Gastrocnemius medialis (tissue), 4 donors: ENCODE data around the gene CUEDC2. TPM values are rescaled to one million over a fixed set of nuclear protein-coding genes. Genes with fewer than 3 reads are reported as not detected.

Source experiments
- ATAC-seq, 2 donors: fragments of 150-250 bp; one replicate each; pipeline ENCODE4 v1.9.1; 2016
- DNase-seq, 2 donors: peaks; one replicate each; pipeline ENCODE4 v3.0.0-alpha.2; 2019
- H3K27ac ChIP-seq, 4 donors: fragments of 200-600 bp; sonication (generic); 1 replicate in 1 of 4; 2 replicates in 3 of 4; pipeline ENCODE4 v1.5.1; 2016 to 2018; ENCODE audit warnings: mild to moderate bottlenecking in 2 of 4, moderate library complexity in 1 of 4
- H3K27me3 ChIP-seq, 3 donors: fragments of 200-600 bp; sonication (generic) in 2 of 3; 1 replicate in 1 of 3; 2 replicates in 2 of 3; pipeline versions ENCODE4 v1.5.1 to v1.6.0; 2016 to 2019; ENCODE audit warnings: mild to moderate bottlenecking in 1 of 3, moderate library complexity in 1 of 3
- H3K36me3 ChIP-seq, 2 donors: fragments of 200-600 bp; sonication (generic) in 1 of 2; one replicate each; pipeline ENCODE4 v1.5.1; 2017 to 2018
- H3K4me1 ChIP-seq, 2 donors: fragments of 200-600 bp; sonication (generic) in 1 of 2; one replicate each; pipeline ENCODE4 v1.5.1; 2016 to 2017; ENCODE audit warnings: mild to moderate bottlenecking in 2 of 2
- H3K4me3 ChIP-seq, 4 donors: fragments of 200-600 bp; sonication (generic) in 3 of 4; 1 replicate in 1 of 4; 2 replicates in 3 of 4; pipeline ENCODE4 v1.5.1; 2016 to 2019; ENCODE audit warnings: mild to moderate bottlenecking in 2 of 4
- H3K9me3 ChIP-seq, 3 donors: fragments of 200-600 bp; sonication (generic) in 2 of 3; 1 replicate in 1 of 3; 2 replicates in 2 of 3; pipeline ENCODE4 v1.5.1; 2016 to 2019
- POLR2A ChIP-seq, 2 donors: fragments of 450-650 bp; IDR thresholded peaks; one replicate each; pipeline ENCODE4 v1.6.1; 2017; ENCODE audit warnings: antibody characterized with exemption in 2 of 2, mild to moderate bottlenecking in 2 of 2, moderate library complexity in 2 of 2
- in situ Hi-C, 4 donors: fragments of 200-750 bp; cut with MboI; loops; one replicate each; pipeline versions ENCODE4 v1.15.0 to v1.8.0; 2017; ENCODE audit warnings: low sequenced_read_pairs in 4 of 4
- intact Hi-C: fragments of 100-400 bp; cut with DNase I; formaldehyde crosslinking; loops from one replicate; pipeline ENCODE4 v1.15.1; 2023; ENCODE audit warnings: low total_unique reads
- total RNA-seq, 4 donors: library from RNA; depleted of rRNA; stranded (reverse); fragments of >200 nt; gene quantifications; one replicate each; pipeline versions ENCODE4 v1.1.0 to v1.2.3, GENCODE V29; 2016
- TF ChIP-seq, protein P1 (sequence below), 5 experiments: fragments of 450-650 bp in 3 of 5; fragments of 200-600 bp in 2 of 5; sonication (generic) in 2 of 5; IDR thresholded peaks in 4 of 5; conservative IDR thresholded peaks in 1 of 5; 1 replicate in 4 of 5; 2 replicates in 1 of 5; pipeline ENCODE4 v1.5.1; 2016 to 2019; ENCODE audit warnings: antibody characterized with exemption in 5 of 5, mild to moderate bottlenecking in 3 of 5, moderate library complexity in 3 of 5

CUEDC2 gene
- total RNA-seq, 4 donors from 2014 or later: 51.6 to 83.1 (median 70.2) TPM

GRCh38 chr10:102414749-102415148, 17.6 kb downstream of the CUEDC2 start:
- DNase-seq (no peak), ATAC-seq (no peak)
- in situ Hi-C loops (no loop called here), intact Hi-C loops (no loop called here)
- Histone ChIP-seq H3K4me1 (peaks cover 9% of the 10 kb centered on the region in 2 donors), H3K36me3 (no peaks in the 10 kb centered on the region), H3K9me3 (no peaks in the 10 kb centered on the region), H3K27ac (no peak overlapping the region), H3K4me3 (no peak overlapping the region), H3K27me3 (peaks cover 64 to 90% (median 73%) of the 10 kb centered on the region in 3 donors)
- TF ChIP-seq, protein P1, sequence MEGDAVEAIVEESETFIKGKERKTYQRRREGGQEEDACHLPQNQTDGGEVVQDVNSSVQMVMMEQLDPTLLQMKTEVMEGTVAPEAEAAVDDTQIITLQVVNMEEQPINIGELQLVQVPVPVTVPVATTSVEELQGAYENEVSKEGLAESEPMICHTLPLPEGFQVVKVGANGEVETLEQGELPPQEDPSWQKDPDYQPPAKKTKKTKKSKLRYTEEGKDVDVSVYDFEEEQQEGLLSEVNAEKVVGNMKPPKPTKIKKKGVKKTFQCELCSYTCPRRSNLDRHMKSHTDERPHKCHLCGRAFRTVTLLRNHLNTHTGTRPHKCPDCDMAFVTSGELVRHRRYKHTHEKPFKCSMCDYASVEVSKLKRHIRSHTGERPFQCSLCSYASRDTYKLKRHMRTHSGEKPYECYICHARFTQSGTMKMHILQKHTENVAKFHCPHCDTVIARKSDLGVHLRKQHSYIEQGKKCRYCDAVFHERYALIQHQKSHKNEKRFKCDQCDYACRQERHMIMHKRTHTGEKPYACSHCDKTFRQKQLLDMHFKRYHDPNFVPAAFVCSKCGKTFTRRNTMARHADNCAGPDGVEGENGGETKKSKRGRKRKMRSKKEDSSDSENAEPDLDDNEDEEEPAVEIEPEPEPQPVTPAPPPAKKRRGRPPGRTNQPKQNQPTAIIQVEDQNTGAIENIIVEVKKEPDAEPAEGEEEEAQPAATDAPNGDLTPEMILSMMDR (IDR thresholded peaks at IDR 0.05 in 4 of 5, conservative IDR thresholded peaks at IDR 0.05 in 1 of 5): no peak
- TF ChIP-seq POLR2A (IDR thresholded peaks at IDR 0.05): no peak

DNA sequence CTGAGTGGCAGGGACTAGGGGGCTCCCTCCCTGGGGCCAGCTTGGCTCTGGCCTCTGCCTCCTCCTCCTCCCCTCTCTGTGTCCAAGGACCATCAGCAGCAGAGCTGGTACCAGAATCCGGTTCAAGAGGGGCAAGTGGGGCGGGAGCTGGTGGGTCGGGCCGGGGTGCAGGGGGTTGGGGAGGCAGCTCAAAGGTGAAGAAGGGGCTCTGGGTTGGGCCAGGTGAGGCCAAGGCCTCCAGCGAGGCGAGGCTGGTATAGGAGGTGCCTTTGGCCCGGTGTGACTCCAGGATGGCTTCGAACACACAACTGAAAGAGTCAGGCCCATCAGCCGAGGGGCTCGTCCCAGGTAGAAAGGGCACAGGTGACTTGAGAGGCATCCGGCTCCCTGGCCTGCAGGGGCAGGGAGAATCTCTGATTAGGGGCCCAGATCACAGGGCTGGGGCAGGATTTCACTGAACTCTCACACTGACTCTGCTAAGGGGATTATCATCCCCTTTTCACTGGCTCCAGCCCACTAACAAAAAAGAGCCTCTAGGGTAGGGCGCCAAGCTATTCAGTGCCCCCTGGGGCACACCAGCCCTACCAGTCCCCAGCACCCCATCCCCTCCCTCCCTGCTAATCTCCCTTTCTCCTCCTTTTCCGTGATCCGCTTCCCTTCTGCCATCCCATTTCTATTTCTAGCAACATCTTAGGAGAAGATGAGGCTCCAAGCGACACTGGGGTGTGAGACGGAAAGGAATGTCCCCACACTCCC, 18.4 kb downstream of the CUEDC2 start:
- Histone ChIP-seq H3K36me3 (no peaks in the 10 kb centered on the region), H3K4me1 (peaks cover under 1 to 1% of the 10 kb centered on the region in 2 donors), H3K4me3 (no peak overlapping the region), H3K27ac (no peak overlapping the region), H3K27me3 (peaks cover 68 to 95% (median 80%) of the 10 kb centered on the region in 3 donors), H3K9me3 (no peaks in the 10 kb centered on the region)
- ATAC-seq: no peak
- DNase-seq: no peak
- no peak for TF ChIP-seq POLR2A (IDR thresholded peaks at IDR 0.05)
- TF ChIP-seq, protein P1 (IDR thresholded peaks at IDR 0.05 in 4 of 5, conservative IDR thresholded peaks at IDR 0.05 in 1 of 5): no peak
- intact Hi-C loops: no loop called here
- in situ Hi-C loops: no loop called here

- no peaks in the 10 kb centered on the region for H3K9me3 ChIP-seq
- no peaks in the 10 kb centered on the region for H3K36me3 ChIP-seq
- H3K4me3 ChIP-seq: no peak overlapping the region
- H3K27me3 ChIP-seq: peaks cover 68 to 93% (median 85%) of the 10 kb centered on the region in 3 donors
- in situ Hi-C loops (no loop called here), intact Hi-C loops (no loop called here)
- no peak for ATAC-seq
- H3K4me1 ChIP-seq: no peaks in the 10 kb centered on the region
- no peak for DNase-seq
- TF ChIP-seq, protein P1 (IDR thresholded peaks at IDR 0.05 in 4 of 5, conservative IDR thresholded peaks at IDR 0.05 in 1 of 5): no peak
- TF ChIP-seq POLR2A (IDR thresholded peaks at IDR 0.05): no peak
- H3K27ac ChIP-seq: no peak overlapping the region
These were observed 19.2 kb downstream of the CUEDC2 start for GRCh38 chr10:102413053-102413705.

- intact Hi-C loops: no loop called here
These were observed 20.1 kb downstream of the CUEDC2 start for GRCh38 chr10:102412293-102412692.

More at GRCh38 chr10:102412293-102412692, 20.1 kb downstream of the CUEDC2 start:
- DNase-seq (no peak), ATAC-seq (no peak)
- in situ Hi-C loops: no loop called here
- no peaks in the 10 kb centered on the region for H3K4me1 ChIP-seq
- no peak overlapping the region for H3K4me3 ChIP-seq
- no peak overlapping the region for H3K27ac ChIP-seq
- peaks cover 73 to 94% (median 85%) of the 10 kb centered on the region in 3 donors for H3K27me3 ChIP-seq
- no peak for TF ChIP-seq POLR2A (IDR thresholded peaks at IDR 0.05)
- TF ChIP-seq, protein P1 (IDR thresholded peaks at IDR 0.05 in 4 of 5, conservative IDR thresholded peaks at IDR 0.05 in 1 of 5): no peak
- no peaks in the 10 kb centered on the region for H3K36me3 ChIP-seq
- H3K9me3 ChIP-seq: no peaks in the 10 kb centered on the region
